Kidney (tissue), 14 donors: Measurements from ENCODE around the gene TCN2. TPM values are rescaled to one million over a fixed set of nuclear protein-coding genes. Genes with fewer than 3 reads are reported as not detected.

Source experiments
- DNase-seq, 5 donors: peaks; one replicate each; pipeline ENCODE4 v3.0.0-alpha.2; 2013 to 2020
- FAIRE-seq: peaks from 2 replicates; lab custom pipeline; 2012; peaks lifted over from hg19 to GRCh38; lab: Jason Lieb, UNC
- H3K27ac ChIP-seq, 2 donors: one replicate each; pipeline ENCODE4 v1.7.0; 2013; ENCODE audit warnings: low read depth in 2 of 2, low read length in 2 of 2, inconsistent platforms in 1 of 2
- H3K27me3 ChIP-seq: one replicate; pipeline ENCODE4 v1.7.1; 2013; ENCODE audit warnings: low read length, inconsistent platforms; ENCODE audit not compliant: control insufficient read depth, insufficient read depth
- H3K36me3 ChIP-seq, 3 donors: one replicate each; pipeline versions ENCODE4 v1.7.0 to v1.7.1; 2013; ENCODE audit warnings: low read length in 3 of 3, control low read depth in 1 of 3, inconsistent platforms in 1 of 3; ENCODE audit not compliant: insufficient read depth in 3 of 3, control insufficient read depth in 2 of 3
- H3K4me1 ChIP-seq, 3 donors: one replicate each; pipeline versions ENCODE4 v1.7.0 to v1.7.1; 2013; ENCODE audit warnings: low read length in 3 of 3, inconsistent platforms in 1 of 3, low read depth in 1 of 3; ENCODE audit not compliant: control insufficient read depth in 2 of 3, insufficient read depth in 2 of 3
- H3K4me3 ChIP-seq, 3 donors: one replicate each; pipeline versions ENCODE4 v1.7.0 to v1.8.1; 2013; ENCODE audit warnings: low read length in 3 of 3, control low read depth in 1 of 3, inconsistent platforms in 1 of 3
- H3K9ac ChIP-seq, 3 donors: one replicate each; pipeline versions ENCODE4 v1.7.0 to v1.7.1; 2013; ENCODE audit warnings: low read length in 3 of 3, control low read depth in 1 of 3, inconsistent platforms in 1 of 3
- H3K9me3 ChIP-seq, 3 donors: one replicate each; pipeline versions ENCODE4 v1.7.0 to v1.7.1; 2013; ENCODE audit warnings: low read length in 3 of 3, control low read depth in 1 of 3, inconsistent platforms in 1 of 3; ENCODE audit not compliant: control insufficient read depth in 2 of 3, insufficient read depth in 1 of 3
- CTCF ChIP-seq: IDR thresholded peaks from 3 replicates; pipeline ENCODE4 v1.5.1; 2012; ENCODE audit warnings: mild to moderate bottlenecking, moderate library complexity, borderline replicate concordance; ENCODE audit not compliant: insufficient read depth; ENCODE audit errors: extremely low read depth
- intact Hi-C: fragments of 100-400 bp; cut with DNase I; formaldehyde crosslinking; loops from one replicate; pipeline ENCODE4 v1.11.1; 2022
- polyA plus RNA-seq: library from polyadenylated mRNA; stranded (reverse); fragments of 350-450 nt; fragmentation: Illumina TruSeq; extraction: RNeasy Lipid Tissue Mini Kit (QIAGEN cat#74804); gene quantifications from one replicate; pipeline ENCODE4 v1.2.3, GENCODE V29; 2014; ENCODE audit warnings: low read depth, low replicate concordance; ENCODE audit not compliant: insufficient read depth
- total RNA-seq: library from RNA; stranded (reverse); fragmentation: NEBNext Ultra II Directional; extraction: Animal tissue kit (Norgen Biotek cat#: 25700); gene quantifications from one replicate; pipeline ENCODE4 v1.2.1, GENCODE V29; 2021
- donor health status: control.
- donor health status: control.
- donor health status: control.
- donor health status: control.
- donor health status: control.
- donor health status: DM: yes; HTN: yes; CAD: no.
- donor health status: Normal renal cell carcinoma (clear cell type).

The TCN2 gene
- total and polyA plus RNA-seq, 2 donors from 2014 or later = 71.3 to 174 TPM

- no peak overlapping the region for H3K9ac ChIP-seq
- FAIRE-seq (no peak), DNase-seq (peak in 1 of 5 donors; percentile 48)
- H3K27me3 ChIP-seq = no peaks in the 10 kb centered on the region
- no peaks in the 10 kb centered on the region for H3K4me1 ChIP-seq
- H3K27ac ChIP-seq = no peak overlapping the region
- H3K4me3 ChIP-seq = no peak overlapping the region
- intact Hi-C loops = no loop called here
- TF ChIP-seq CTCF = no peak
- no peaks in the 10 kb centered on the region for H3K36me3 ChIP-seq
- H3K9me3 ChIP-seq = no peaks in the 10 kb centered on the region
Measured at GRCh38 chr22:30646518-30647160, 39.7 kb downstream of the TCN2 start.

- intact Hi-C loops = no loop called here
- no peaks in the 10 kb centered on the region for H3K36me3 ChIP-seq
- H3K4me1 ChIP-seq = no peaks in the 10 kb centered on the region
- H3K27me3 ChIP-seq = no peaks in the 10 kb centered on the region
- no peak for TF ChIP-seq CTCF
- no peak for FAIRE-seq
- H3K27ac ChIP-seq = no peak overlapping the region
- H3K4me3 ChIP-seq = no peak overlapping the region
- peak in 1 of 5 donors; percentile 25 for DNase-seq
- H3K9me3 ChIP-seq = no peaks in the 10 kb centered on the region
- H3K9ac ChIP-seq = no peak overlapping the region
Measured at GRCh38 chr22:30647536-30647935, 40.6 kb downstream of the TCN2 start.

GRCh38 chr22:30648825-30649224 is 41.9 kb downstream of the TCN2 start:
- intact Hi-C loops = no loop called here
- H3K27ac ChIP-seq = no peak overlapping the region
- DNase-seq (peak in 1 of 5 donors; percentile 32), FAIRE-seq (no peak)
- no peak for TF ChIP-seq CTCF
- H3K36me3 ChIP-seq = no peaks in the 10 kb centered on the region
- no peaks in the 10 kb centered on the region for H3K4me1 ChIP-seq
- no peaks in the 10 kb centered on the region for H3K9me3 ChIP-seq
- H3K9ac ChIP-seq = no peak overlapping the region
- H3K27me3 ChIP-seq = no peaks in the 10 kb centered on the region
- H3K4me3 ChIP-seq = no peak overlapping the region
